IMR-90 (cell line): ENCODE results near the gene ATP5PB.

ENCODE experiments used
- BHLHE40 ChIP-seq: fragments of 150-350 bp; IDR thresholded peaks from 2 replicates; pipeline ENCODE4 v1.6.1; 2016; ENCODE audit warnings: mild to moderate bottlenecking, low read depth, low read length
- CEBPB ChIP-seq: IDR thresholded peaks from 2 replicates; pipeline ENCODE4 v1.6.1; 2012; ENCODE audit warnings: low read depth, low read length, improper control_type of control experiment
- CTCF ChIP-seq: conservative IDR thresholded peaks from 2 replicates; pipeline ENCODE4 v1.5.1; 2012; ENCODE audit warnings: mild to moderate bottlenecking, low read depth, low read length, improper control_type of control experiment
- MAFK ChIP-seq: IDR thresholded peaks from 2 replicates; pipeline ENCODE4 v1.6.1; 2012; ENCODE audit warnings: low read depth, low read length, improper control_type of control experiment
- MAZ ChIP-seq: IDR thresholded peaks from 2 replicates; pipeline ENCODE4 v1.6.1; 2012; ENCODE audit warnings: low read depth, mild to moderate bottlenecking, low read length, improper control_type of control experiment, moderate library complexity, borderline replicate concordance
- MXI1 ChIP-seq: IDR thresholded peaks from 2 replicates; pipeline ENCODE4 v1.6.1; 2012; ENCODE audit warnings: low read depth, mild to moderate bottlenecking, low read length, moderate library complexity, borderline replicate concordance
- POLR2A ChIP-seq: IDR thresholded peaks from 2 replicates; pipeline ENCODE4 v1.6.1; 2012; ENCODE audit warnings: mild to moderate bottlenecking, low read depth, low read length
- RAD21 ChIP-seq: IDR thresholded peaks from 2 replicates; pipeline ENCODE4 v1.6.1; 2012; ENCODE audit warnings: low read length, improper control_type of control experiment
- RCOR1 ChIP-seq: IDR thresholded peaks from 2 replicates; pipeline ENCODE4 v1.6.1; 2012; ENCODE audit warnings: mild to moderate bottlenecking, low read length, improper control_type of control experiment; ENCODE audit not compliant: insufficient replicate concordance
- SMC3 ChIP-seq: fragments of 150-350 bp; IDR thresholded peaks from 2 replicates; pipeline ENCODE4 v1.6.1; 2016; ENCODE audit warnings: low read depth, mild to moderate bottlenecking, antibody characterized with exemption, low read length, moderate library complexity
- USF2 ChIP-seq: fragments of 150-350 bp; IDR thresholded peaks from 2 replicates; pipeline ENCODE4 v1.6.1; 2017; ENCODE audit warnings: mild to moderate bottlenecking, antibody characterized with exemption, low read length, low read depth

GRCh38 chr1:111402083-111402482 is 47.2 kb upstream of the ATP5PB start:
- TF ChIP-seq USF2 (no peak), CTCF (no peak), CEBPB (no peak), POLR2A (no peak), SMC3 (no peak), MAFK (no peak), BHLHE40 (no peak), MXI1 (no peak), RAD21 (no peak), RCOR1 (no peak), MAZ (no peak)
